Natural killer cell (primary cell): ENCODE data around the gene CAMTA1. TPM values are rescaled to one million over a fixed set of nuclear protein-coding genes. Genes with fewer than 3 reads are reported as not detected.
"Not testable (repeated sequence)": the region's sequence is repeated elsewhere in the genome, so short reads cannot be mapped to it uniquely, and the experiment has no call there.

Source experiments
- ATAC-seq, 3 donors: fragments of 150-1000 bp in 2 of 3; fragments of 200-7000 bp in 1 of 3; cut with Tn5 transposase; 1 replicate in 1 of 3; 2 replicates in 2 of 3; pipeline ENCODE4 v1.10.0; 2021; ENCODE audit warnings: mild to moderate bottlenecking in 2 of 3, moderate library complexity in 2 of 3
- DNase-seq, 2 donors: peaks; one replicate each; pipeline versions ENCODE4 v3.0.0 to v3.0.0-alpha.2; 2013 to 2021; ENCODE audit warnings: mixed read lengths in 1 of 2
- H3K27ac ChIP-seq: one replicate; pipeline ENCODE4 v1.5.1; 2013; ENCODE audit warnings: mild to moderate bottlenecking, low read length
- H3K27me3 ChIP-seq: one replicate; pipeline ENCODE4 v1.6.1; 2013; ENCODE audit warnings: low read length; ENCODE audit not compliant: control insufficient read depth, insufficient read depth
- H3K36me3 ChIP-seq: one replicate; pipeline ENCODE4 v1.6.1; 2013; ENCODE audit warnings: low read length; ENCODE audit not compliant: control insufficient read depth, insufficient read depth
- H3K4me1 ChIP-seq: one replicate; pipeline ENCODE4 v1.6.1; 2013; ENCODE audit warnings: low read length; ENCODE audit not compliant: control insufficient read depth, insufficient read depth
- H3K4me3 ChIP-seq: one replicate; pipeline ENCODE4 v1.5.1; 2013; ENCODE audit warnings: low read length
- H3K9me3 ChIP-seq: one replicate; pipeline ENCODE4 v1.6.1; 2013; ENCODE audit warnings: low read length; ENCODE audit not compliant: control insufficient read depth, insufficient read depth
- H3K27ac Mint-ChIP-seq, 2 donors: one replicate each; pipeline ENCODE4 v1.8.0; 2022; ENCODE audit warnings: mild to moderate bottlenecking in 2 of 2, mixed read lengths in 2 of 2, moderate library complexity in 1 of 2
- H3K27me3 Mint-ChIP-seq, 2 donors: one replicate each; pipeline ENCODE4 v1.8.0; 2022; ENCODE audit warnings: low read depth in 2 of 2, mixed read lengths in 2 of 2
- H3K36me3 Mint-ChIP-seq: one replicate; pipeline ENCODE4 v1.8.0; 2022; ENCODE audit warnings: mixed read lengths
- H3K4me1 Mint-ChIP-seq, 2 donors: one replicate each; pipeline ENCODE4 v1.8.0; 2022; ENCODE audit warnings: mixed read lengths in 2 of 2
- H3K4me3 Mint-ChIP-seq: one replicate; pipeline ENCODE4 v1.8.0; 2022; ENCODE audit warnings: mild to moderate bottlenecking, moderate library complexity, mixed read lengths
- H3K9me3 Mint-ChIP-seq, 2 donors: one replicate each; pipeline ENCODE4 v1.8.0; 2022; ENCODE audit warnings: mixed read lengths in 2 of 2
- CTCF ChIP-seq: fragments of 200-600 bp; IDR thresholded peaks from one replicate; pipeline ENCODE4 v1.8.0; 2022; ENCODE audit warnings: antibody characterized with exemption
- WGBS: methylation state at CpG from one replicate; pipeline ENCODE4 v1.1.7; 2013; ENCODE audit warnings: missing lambda C conversion rate; ENCODE audit not compliant: insufficient coverage; 5-methylcytosine and 5-hydroxymethylcytosine counted together
- intact Hi-C: fragments of 100-400 bp; cut with micrococcal nuclease; formaldehyde crosslinking; loops from one replicate; pipeline ENCODE4 v1.14.2; 2022
- total RNA-seq, 4 donors: library from RNA; stranded (reverse); fragments of 120-200 nt in 1 of 4; gene quantifications; one replicate each; pipeline versions ENCODE4 v1.2.3 to v1.2.4, GENCODE V29; 2013 to 2022

Gene CAMTA1
- total RNA-seq, 3 donors from 2014 or later (not counting 1 experiment from before 2014, with no cell fraction given) = 40.6 to 53.3 (median 44.9) TPM

- intact Hi-C loops = no loop called here
- Mint-ChIP-seq H3K4me1 (no peaks in the 10 kb centered on the region), H3K27me3 (no peaks in the 10 kb centered on the region), H3K4me3 (no peak overlapping the region), H3K9me3 (no peaks in the 10 kb centered on the region), H3K36me3 (no peaks in the 10 kb centered on the region), H3K27ac (no peak overlapping the region)
- Histone ChIP-seq H3K4me1 (no peaks in the 10 kb centered on the region), H3K27ac (no peak overlapping the region), H3K36me3 (no peaks in the 10 kb centered on the region), H3K4me3 (no peak overlapping the region), H3K9me3 (no peaks in the 10 kb centered on the region), H3K27me3 (no peaks in the 10 kb centered on the region)
- TF ChIP-seq CTCF = no peak
- no peak for ATAC-seq
- 87% methylated on average over 7 of the region's 7 CpGs for WGBS
- DNase-seq = no peak
Measured at GRCh38 chr1:7151978-7152377, 366.7 kb downstream of the CAMTA1 start.

GRCh38 chr1:7152655-7153054 is 367.4 kb downstream of the CAMTA1 start:
- WGBS = 77% methylated on average over 10 of the region's 10 CpGs
- Histone ChIP-seq H3K36me3 (no peaks in the 10 kb centered on the region), H3K27ac (no peak overlapping the region), H3K4me1 (no peaks in the 10 kb centered on the region), H3K27me3 (no peaks in the 10 kb centered on the region), H3K9me3 (no peaks in the 10 kb centered on the region), H3K4me3 (no peak overlapping the region)
- Mint-ChIP-seq H3K4me3 (no peak overlapping the region), H3K27me3 (no peaks in the 10 kb centered on the region), H3K4me1 (no peaks in the 10 kb centered on the region), H3K36me3 (no peaks in the 10 kb centered on the region), H3K27ac (no peak overlapping the region), H3K9me3 (no peaks in the 10 kb centered on the region)
- TF ChIP-seq CTCF = no peak
- intact Hi-C loops = no loop called here
- ATAC-seq (no peak), DNase-seq (no peak)

GRCh38 chr1:7153464-7153863 is 368.2 kb downstream of the CAMTA1 start:
- H3K4me3 ChIP-seq = no peak overlapping the region
- intact Hi-C loops = no loop called here
- TF ChIP-seq CTCF = no peak
- H3K4me1 ChIP-seq = no peaks in the 10 kb centered on the region
- DNase-seq (no peak), ATAC-seq (no peak)
- no peaks in the 10 kb centered on the region for H3K4me1 Mint-ChIP-seq
- 86% methylated on average over 9 of the region's 10 CpGs for WGBS
- H3K9me3 ChIP-seq = no peaks in the 10 kb centered on the region
- H3K9me3 Mint-ChIP-seq = no peaks in the 10 kb centered on the region
- no peaks in the 10 kb centered on the region for H3K27me3 Mint-ChIP-seq
- H3K4me3 Mint-ChIP-seq = no peak overlapping the region
- H3K27ac Mint-ChIP-seq = no peak overlapping the region
- H3K36me3 ChIP-seq = no peaks in the 10 kb centered on the region
- H3K27ac ChIP-seq = no peak overlapping the region
- H3K36me3 Mint-ChIP-seq = no peaks in the 10 kb centered on the region
- H3K27me3 ChIP-seq = no peaks in the 10 kb centered on the region

GRCh38 chr1:7159116-7159781 is 374.0 kb downstream of the CAMTA1 start:
- Mint-ChIP-seq H3K27me3 (peaks cover 0 to 3% of the 10 kb centered on the region in 2 donors), H3K4me1 (peaks cover 10 to 11% of the 10 kb centered on the region in 2 donors), H3K9me3 (no peaks in the 10 kb centered on the region), H3K27ac (no peak overlapping the region), H3K36me3 (no peaks in the 10 kb centered on the region), H3K4me3 (no peak overlapping the region)
- no peak for DNase-seq
- Histone ChIP-seq H3K27me3 (no peaks in the 10 kb centered on the region), H3K36me3 (no peaks in the 10 kb centered on the region), H3K9me3 (no peaks in the 10 kb centered on the region), H3K4me1 (peaks cover 5% of the 10 kb centered on the region), H3K4me3 (no peak overlapping the region), H3K27ac (no peak overlapping the region)
- intact Hi-C loops = no loop called here
- ATAC-seq = no peak
- WGBS = 84% methylated on average over 6 of the region's 6 CpGs
- TF ChIP-seq CTCF = no peak

GRCh38 chr1:7168554-7168953 is 383.3 kb downstream of the CAMTA1 start:
- WGBS = 82% methylated on average over 2 of the region's 2 CpGs
- intact Hi-C loops, H3K4me3 Mint-ChIP-seq, H3K27ac Mint-ChIP-seq, H3K4me1 Mint-ChIP-seq, H3K27me3 ChIP-seq, H3K9me3 Mint-ChIP-seq, H3K36me3 Mint-ChIP-seq, H3K9me3 ChIP-seq, H3K36me3 ChIP-seq, H3K4me3 ChIP-seq, H3K4me1 ChIP-seq, ATAC-seq, H3K27ac ChIP-seq, DNase-seq: not testable (repeated sequence)
- peaks cover 23 to 25% of the 10 kb centered on the region in 2 donors for H3K27me3 Mint-ChIP-seq
